GM19043 (cell line): ENCODE measurements around the gene TBC1D2B.

ENCODE experiments used
- ATAC-seq: cut with Tn5 transposase; IDR thresholded peaks from one replicate; pipeline ENCODE4 v1.9.1; 2021; ENCODE audit warnings: low read depth; ENCODE audit not compliant: unreplicated experiment

The TBC1D2B gene

GRCh38 chr15:78098131-78098755 is 20.7 kb upstream of the TBC1D2B start:
- no peak for ATAC-seq

GRCh38 chr15:78097667-78098066 is 20.2 kb upstream of the TBC1D2B start:
- no peak for ATAC-seq

GRCh38 chr15:78093242-78094020 is 15.9 kb upstream of the TBC1D2B start:
- no peak for ATAC-seq

- ATAC-seq = no peak
Observed at GRCh38 chr15:78092261-78093041, 14.9 kb upstream of the TBC1D2B start, which contains the start of gene SH2D7. SH2D7 (plus strand) TSS chr15:78092561; CDS start chr15:78092585, 24 bp downstream.

- no peak for ATAC-seq
Observed at GRCh38 chr15:78090422-78091063, 13.0 kb upstream of the TBC1D2B start.

- ATAC-seq = no peak
Observed at GRCh38 chr15:78088773-78089080, 11.2 kb upstream of the TBC1D2B start.

GRCh38 chr15:78087951-78088772 is 10.7 kb upstream of the TBC1D2B start:
- no peak for ATAC-seq

GRCh38 chr15:78085928-78086327 is 8.4 kb upstream of the TBC1D2B start:
- no peak for ATAC-seq

- ATAC-seq = no peak
Observed at GRCh38 chr15:78084449-78084750, 6.9 kb upstream of the TBC1D2B start.

- ATAC-seq = no peak
Observed at GRCh38 chr15:78083687-78084448, 6.4 kb upstream of the TBC1D2B start.

- ATAC-seq = no peak
Observed at GRCh38 chr15:78083186-78083585, 5.7 kb upstream of the TBC1D2B start.

- no peak for ATAC-seq
Observed at GRCh38 chr15:78082743-78083110, 5.2 kb upstream of the TBC1D2B start.

- no peak for ATAC-seq
Observed at GRCh38 chr15:78082106-78082742, 4.7 kb upstream of the TBC1D2B start.

- ATAC-seq = no peak
Observed at GRCh38 chr15:78080088-78080460, 2.6 kb upstream of the TBC1D2B start.

- ATAC-seq = no peak
Observed at GRCh38 chr15:78079298-78080087, 2.0 kb upstream of the TBC1D2B start.

- ATAC-seq = no peak
Observed at GRCh38 chr15:78077871-78078210, 330 bp upstream of the TBC1D2B start.

GRCh38 chr15:78076231-78077052 is 1.1 kb downstream of the TBC1D2B start:
- no peak for ATAC-seq
